Heart left ventricle (tissue), 13 donors: ENCODE measurements around the gene APPL2.

Source experiments
- CTCF ChIP-seq, 12 donors: fragments of 200-600 bp; sonication (generic) in 4 of 12; IDR thresholded peaks; one replicate each; pipeline versions ENCODE4 v1.5.0 to v1.8.0; 2018 to 2022; ENCODE audit warnings: antibody characterized with exemption in 12 of 12, mild to moderate bottlenecking in 5 of 12
- POLR2A ChIP-seq, 2 donors: fragments of 450-650 bp; IDR thresholded peaks; one replicate each; pipeline ENCODE4 v1.6.1; 2017; ENCODE audit warnings: antibody characterized with exemption in 2 of 2, mild to moderate bottlenecking in 2 of 2, moderate library complexity in 2 of 2
- donor health status: ischemic (EF 13 %, LVEDD 7.1; RV severe dilation, severe dysfunction).
- donor health status: DM: no; HTN: yes; CAD: no.
- donor health status: DM: no; HTN: no; CAD: no.
- donor health status: ischemic (EF 25% LVEDD 6.9; RV normal size, moderate dysfunction).
- donor health status: ischemic (EF 25% LVEDD 5.7; RV mildly dilated, moderate dysfunction).
- donor health status: ischemic (EF 35%, LVEDD 5.7; RV mildly dilated, moderate dysfunction).
- donor health status: nonischemic (EF 11% LVEDD 7.7; RV severe dilation, severe dysfunction).
- donor health status: DM: yes; HTN: yes; CAD: no.
- donor health status: PGD.
- donor health status: ischemic (EF 29% LVEDD 5.4; RV normal size, mild dysfunction).
- donor health status: nonischemic (EF 23%, LVEDD 6.1; RV moderate dilation, normal function).

GRCh38 chr12:105261010-105261409 lies 25.0 kb upstream of the APPL2 start:
- TF ChIP-seq POLR2A (IDR thresholded peaks at IDR 0.05) (no peak), CTCF (IDR thresholded peaks at IDR 0.05) (no peak)
